Heart left ventricle (tissue), 13 donors: Measurements from ENCODE around the gene ESPNL.

Source experiments
- POLR2A ChIP-seq, 2 donors: fragments of 450-650 bp; IDR thresholded peaks; one replicate each; pipeline ENCODE4 v1.6.1; 2017; ENCODE audit warnings: antibody characterized with exemption in 2 of 2, mild to moderate bottlenecking in 2 of 2, moderate library complexity in 2 of 2
- TF ChIP-seq, protein P1 (sequence below), 12 donors: fragments of 200-600 bp; sonication (generic) in 4 of 12; IDR thresholded peaks; one replicate each; pipeline versions ENCODE4 v1.5.0 to v1.8.0; 2018 to 2022; ENCODE audit warnings: antibody characterized with exemption in 12 of 12, mild to moderate bottlenecking in 5 of 12
- donor health status: ischemic (EF 13 %, LVEDD 7.1; RV severe dilation, severe dysfunction).
- donor health status: DM: no; HTN: yes; CAD: no.
- donor health status: DM: no; HTN: no; CAD: no.
- donor health status: ischemic (EF 25% LVEDD 6.9; RV normal size, moderate dysfunction).
- donor health status: ischemic (EF 25% LVEDD 5.7; RV mildly dilated, moderate dysfunction).
- donor health status: ischemic (EF 35%, LVEDD 5.7; RV mildly dilated, moderate dysfunction).
- donor health status: nonischemic (EF 11% LVEDD 7.7; RV severe dilation, severe dysfunction).
- donor health status: DM: yes; HTN: yes; CAD: no.
- donor health status: PGD.
- donor health status: ischemic (EF 29% LVEDD 5.4; RV normal size, mild dysfunction).
- donor health status: nonischemic (EF 23%, LVEDD 6.1; RV moderate dilation, normal function).

DNA sequence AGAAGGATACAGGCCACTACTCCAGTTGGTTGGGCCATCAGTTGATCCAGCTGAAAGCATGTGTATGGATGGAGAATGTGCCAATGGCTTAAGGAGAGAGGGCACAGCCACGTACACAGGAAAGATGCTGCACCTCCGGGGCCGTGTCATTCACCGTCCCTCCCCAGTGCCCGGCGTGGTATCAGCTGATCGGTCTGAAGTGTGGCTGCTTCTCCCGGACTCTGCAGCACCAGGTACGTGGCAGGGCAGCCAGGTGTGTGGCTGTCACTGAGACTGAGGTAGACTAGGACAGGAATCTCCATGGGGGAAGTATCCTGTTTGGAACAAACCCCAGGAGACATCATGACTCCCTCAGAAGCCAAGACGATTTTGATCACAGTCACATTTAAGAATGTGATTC, 54.4 kb downstream of the ESPNL start:
- no peak for TF ChIP-seq POLR2A (IDR thresholded peaks at IDR 0.05)
- TF ChIP-seq, protein P1, sequence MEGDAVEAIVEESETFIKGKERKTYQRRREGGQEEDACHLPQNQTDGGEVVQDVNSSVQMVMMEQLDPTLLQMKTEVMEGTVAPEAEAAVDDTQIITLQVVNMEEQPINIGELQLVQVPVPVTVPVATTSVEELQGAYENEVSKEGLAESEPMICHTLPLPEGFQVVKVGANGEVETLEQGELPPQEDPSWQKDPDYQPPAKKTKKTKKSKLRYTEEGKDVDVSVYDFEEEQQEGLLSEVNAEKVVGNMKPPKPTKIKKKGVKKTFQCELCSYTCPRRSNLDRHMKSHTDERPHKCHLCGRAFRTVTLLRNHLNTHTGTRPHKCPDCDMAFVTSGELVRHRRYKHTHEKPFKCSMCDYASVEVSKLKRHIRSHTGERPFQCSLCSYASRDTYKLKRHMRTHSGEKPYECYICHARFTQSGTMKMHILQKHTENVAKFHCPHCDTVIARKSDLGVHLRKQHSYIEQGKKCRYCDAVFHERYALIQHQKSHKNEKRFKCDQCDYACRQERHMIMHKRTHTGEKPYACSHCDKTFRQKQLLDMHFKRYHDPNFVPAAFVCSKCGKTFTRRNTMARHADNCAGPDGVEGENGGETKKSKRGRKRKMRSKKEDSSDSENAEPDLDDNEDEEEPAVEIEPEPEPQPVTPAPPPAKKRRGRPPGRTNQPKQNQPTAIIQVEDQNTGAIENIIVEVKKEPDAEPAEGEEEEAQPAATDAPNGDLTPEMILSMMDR (IDR thresholded peaks at IDR 0.05): no peak
